HEK293T (cell line): Measurements from ENCODE around the gene CHAC1.

Experiments
- CTCF ChIA-PET: fragments of 350-600 bp; formaldehyde crosslinking; extraction: SDS; loops from one replicate; lab custom pipeline; 2021; ENCODE audit warnings: antibody characterized with exemption, inconsistent platforms; lab: Yijun Ruan, JAX
- POLR2A ChIA-PET: fragments of 350-600 bp; formaldehyde crosslinking; extraction: SDS; loops from one replicate; lab custom pipeline; 2020; ENCODE audit warnings: antibody characterized with exemption, inconsistent platforms; lab: Yijun Ruan, JAX
- DNase-seq: peaks from one replicate; pipeline ENCODE4 v3.0.0; 2012; ENCODE audit warnings: mixed read lengths; ENCODE audit errors: extremely low spot score
- ARNT ChIP-seq: fragments of 450-650 bp; IDR thresholded peaks from 2 replicates; pipeline ENCODE4 v1.6.1; 2017; ENCODE audit warnings: mild to moderate bottlenecking
- BHLHE40 ChIP-seq: fragments of 450-650 bp; IDR thresholded peaks from 2 replicates; pipeline ENCODE4 v1.6.1; 2016; ENCODE audit warnings: mild to moderate bottlenecking, moderate library complexity, borderline replicate concordance
- CTBP1 ChIP-seq: fragments of 450-650 bp; IDR thresholded peaks from 2 replicates; pipeline ENCODE4 v1.6.1; 2016; ENCODE audit warnings: borderline replicate concordance
- ELF4 ChIP-seq: fragments of 450-650 bp; IDR thresholded peaks from 2 replicates; pipeline ENCODE4 v1.6.1; 2017; ENCODE audit warnings: antibody characterized with exemption
- FOXA1 ChIP-seq: fragments of 450-650 bp; IDR thresholded peaks from 2 replicates; pipeline ENCODE4 v1.6.1; 2016; ENCODE audit warnings: mild to moderate bottlenecking
- FOXK2 ChIP-seq: fragments of 450-650 bp; IDR thresholded peaks from 2 replicates; pipeline ENCODE4 v1.6.1; 2016; ENCODE audit warnings: mild to moderate bottlenecking
- FOXM1 ChIP-seq: fragments of 450-650 bp; IDR thresholded peaks from 2 replicates; pipeline ENCODE4 v1.6.1; 2017; ENCODE audit warnings: mild to moderate bottlenecking, borderline replicate concordance
- HDGF ChIP-seq: fragments of 450-650 bp; IDR thresholded peaks from 2 replicates; pipeline ENCODE4 v1.6.1; 2017; ENCODE audit warnings: antibody characterized with exemption, borderline replicate concordance
- L3MBTL2 ChIP-seq: fragments of 450-650 bp; conservative IDR thresholded peaks from 2 replicates; pipeline ENCODE4 v1.6.1; 2016; ENCODE audit warnings: mild to moderate bottlenecking
- LEF1 ChIP-seq: fragments of 450-650 bp; IDR thresholded peaks from 2 replicates; pipeline ENCODE4 v1.6.1; 2017; ENCODE audit warnings: mild to moderate bottlenecking, borderline replicate concordance
- NFRKB ChIP-seq: fragments of 450-650 bp; IDR thresholded peaks from 2 replicates; pipeline ENCODE4 v1.6.1; 2016; ENCODE audit warnings: mild to moderate bottlenecking, moderate library complexity
- SP1 ChIP-seq: fragments of 450-650 bp; IDR thresholded peaks from 2 replicates; pipeline ENCODE4 v1.6.1; 2017
- SUZ12 ChIP-seq: fragments of 450-650 bp; IDR thresholded peaks from 2 replicates; pipeline ENCODE4 v1.6.1; 2016; ENCODE audit warnings: mild to moderate bottlenecking
- TARDBP ChIP-seq: fragments of 450-650 bp; IDR thresholded peaks from 2 replicates; pipeline ENCODE4 v1.6.1; 2016
- ZNF384 ChIP-seq: fragments of 450-650 bp; IDR thresholded peaks from 2 replicates; pipeline ENCODE4 v1.6.1; 2016
- TF ChIP-seq, protein P1 (sequence below): fragments of 450-650 bp; IDR thresholded peaks from 2 replicates; pipeline ENCODE4 v1.6.1; 2016

CHAC1 gene

DNA sequence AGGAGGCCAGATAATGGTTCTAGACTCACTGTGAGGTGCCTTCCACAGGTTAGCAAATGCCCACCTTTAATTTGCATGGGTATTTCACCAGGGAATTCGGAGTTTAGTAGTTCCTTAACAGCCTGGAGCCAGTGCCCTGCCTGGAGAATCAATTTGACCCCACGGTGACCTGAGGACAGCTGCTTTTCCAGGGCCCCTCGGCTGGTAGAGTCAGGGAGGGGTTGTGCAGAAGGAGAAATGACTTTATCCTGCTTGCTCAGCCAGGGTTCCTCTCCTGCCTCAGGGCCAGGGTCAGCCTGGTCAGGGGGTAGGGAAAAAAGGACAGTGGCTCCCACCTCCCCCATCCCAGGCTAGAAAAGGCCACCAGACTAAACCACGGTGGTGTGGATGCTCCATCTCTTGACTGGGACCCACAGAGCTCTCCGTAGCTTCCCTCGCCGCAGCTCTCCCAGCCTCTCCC is 12.2 kb upstream of the CHAC1 start:
- CTCF ChIA-PET, result interaction anchor here (0.6 to 2.2 kb wide), 13 partner anchors 10 to 253 kb away, joined by 3 to 22 read pairs (median 4); partner anchors contain the start of gene DLL4
- DNase-seq, result no peak
- POLR2A ChIA-PET, result interaction anchor here (0.8 to 5.1 kb wide), 8 partner anchors 10 to 392 kb away, joined by 3 to 146 read pairs (median 6); partner anchors contain the start of genes CHAC1, DLL4, NUSAP1 and OIP5
- no peak for TF ChIP-seq ELF4
- TF ChIP-seq FOXA1, result no peak
- no peak for TF ChIP-seq ZNF384
- no peak for TF ChIP-seq BHLHE40
- TF ChIP-seq HDGF, result no peak
- TF ChIP-seq ARNT, result no peak
- no peak for TF ChIP-seq FOXM1
- TF ChIP-seq, protein P1, sequence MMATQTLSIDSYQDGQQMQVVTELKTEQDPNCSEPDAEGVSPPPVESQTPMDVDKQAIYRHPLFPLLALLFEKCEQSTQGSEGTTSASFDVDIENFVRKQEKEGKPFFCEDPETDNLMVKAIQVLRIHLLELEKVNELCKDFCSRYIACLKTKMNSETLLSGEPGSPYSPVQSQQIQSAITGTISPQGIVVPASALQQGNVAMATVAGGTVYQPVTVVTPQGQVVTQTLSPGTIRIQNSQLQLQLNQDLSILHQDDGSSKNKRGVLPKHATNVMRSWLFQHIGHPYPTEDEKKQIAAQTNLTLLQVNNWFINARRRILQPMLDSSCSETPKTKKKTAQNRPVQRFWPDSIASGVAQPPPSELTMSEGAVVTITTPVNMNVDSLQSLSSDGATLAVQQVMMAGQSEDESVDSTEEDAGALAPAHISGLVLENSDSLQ, result no peak
- no peak for TF ChIP-seq L3MBTL2
- no peak for TF ChIP-seq SUZ12
- TF ChIP-seq LEF1, result no peak
- TF ChIP-seq CTBP1, result no peak
- no peak for TF ChIP-seq NFRKB

- TF ChIP-seq CTBP1, result no peak
- TF ChIP-seq SP1, result no peak
- no peak for TF ChIP-seq FOXA1
- CTCF ChIA-PET, result interaction anchor here (0.6 to 2.2 kb wide), 17 partner anchors 9 to 252 kb away, joined by 3 to 22 read pairs (median 3); partner anchors contain the start of genes CHAC1 and DLL4
- POLR2A ChIA-PET, result interaction anchor here (0.8 to 5.1 kb wide), 10 partner anchors 11 to 391 kb away, joined by 3 to 146 read pairs (median 5); partner anchors contain the start of genes CHAC1, DLL4, NUSAP1 and OIP5
- peak; percentile 81 for DNase-seq
Measured at GRCh38 chr15:40941528-40942336, 11.5 kb upstream of the CHAC1 start.

DNA sequence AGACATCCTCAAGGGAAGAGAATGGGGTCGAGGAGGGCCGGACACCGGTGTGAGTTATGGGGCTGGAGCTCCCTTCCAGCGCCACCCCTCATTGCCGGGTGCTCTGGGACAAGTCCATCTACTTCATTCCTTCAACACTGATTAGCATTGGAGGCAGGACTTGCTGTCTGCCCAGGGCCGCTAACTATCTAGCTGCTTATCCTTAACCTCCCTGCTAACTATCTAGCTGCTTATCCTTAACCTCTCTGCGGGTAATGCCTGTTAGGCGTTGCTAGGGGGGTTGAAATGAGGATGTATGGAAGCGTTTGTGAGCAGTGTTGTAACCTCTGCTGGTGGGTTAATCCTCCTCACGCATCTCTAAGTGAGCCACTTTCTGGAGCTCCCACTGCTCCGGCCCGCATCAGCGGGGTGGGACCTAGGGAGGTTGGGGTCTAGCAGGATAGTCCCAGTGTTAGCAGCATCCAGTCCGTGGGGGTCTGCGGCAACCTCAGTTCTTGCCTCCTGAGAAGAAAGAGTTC is 10.9 kb upstream of the CHAC1 start:
- DNase-seq, result no peak
- ChIA-PET POLR2A (interaction anchor here (0.8 to 5.1 kb wide), 7 partner anchors 11 to 390 kb away, joined by 3 to 146 read pairs (median 5); partner anchors contain the start of genes CHAC1, NUSAP1 and OIP5), CTCF (interaction anchor here (0.7 to 2.2 kb wide), 8 partner anchors 9 to 114 kb away, joined by 3 to 22 read pairs (median 4); partner anchors contain the start of genes CHAC1 and DLL4)
- TF ChIP-seq FOXK2, result no peak
- TF ChIP-seq TARDBP, result no peak
- TF ChIP-seq SP1, result no peak
- no peak for TF ChIP-seq CTBP1
- no peak for TF ChIP-seq LEF1
- no peak for TF ChIP-seq ARNT
- no peak for TF ChIP-seq BHLHE40
- TF ChIP-seq L3MBTL2, result no peak
- TF ChIP-seq FOXM1, result no peak
- no peak for TF ChIP-seq SUZ12
- no peak for TF ChIP-seq NFRKB

DNA sequence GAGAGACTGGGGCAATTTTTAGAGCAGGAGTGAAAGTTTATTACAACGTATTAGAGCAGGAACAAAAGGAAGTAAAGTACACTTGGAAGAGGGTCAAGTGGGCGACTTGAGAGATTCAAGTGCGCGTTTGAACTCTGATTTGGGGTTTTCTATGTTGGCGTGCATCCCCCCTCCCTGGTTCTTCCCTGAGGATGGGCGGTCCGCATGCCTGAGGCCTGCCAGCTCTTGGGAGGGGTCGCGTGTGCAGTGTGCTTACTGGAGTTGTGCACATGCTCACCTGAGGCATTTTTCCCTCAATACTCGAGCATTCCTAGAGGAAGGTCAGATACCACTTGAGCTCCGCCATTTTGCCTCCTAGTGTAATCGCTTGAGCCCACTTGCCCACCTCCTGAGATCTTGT is 10.4 kb upstream of the CHAC1 start:
- no peak for DNase-seq
- ChIA-PET CTCF (interaction anchor here (0.8 to 2.2 kb wide), 5 partner anchors 8 to 79 kb away, joined by 3 to 22 read pairs (median 8); partner anchors contain the start of gene DLL4), POLR2A (interaction anchor here (1.3 to 5.1 kb wide), 3 partner anchors 12 to 241 kb away, joined by 5 to 146 read pairs (median 24); partner anchors contain the start of gene CHAC1)
- no peak for TF ChIP-seq FOXK2
- TF ChIP-seq CTBP1, result no peak
- TF ChIP-seq FOXA1, result no peak
- no peak for TF ChIP-seq NFRKB
- no peak for TF ChIP-seq SP1
- TF ChIP-seq LEF1, result no peak
- no peak for TF ChIP-seq TARDBP
- TF ChIP-seq SUZ12, result no peak
- TF ChIP-seq, protein P1, result no peak
- no peak for TF ChIP-seq BHLHE40
- TF ChIP-seq L3MBTL2, result no peak
- no peak for TF ChIP-seq ARNT

GRCh38 chr15:40943764-40944365 is 9.4 kb upstream of the CHAC1 start:
- POLR2A ChIA-PET, result interaction anchor here (5.1 kb wide), 1 partner anchor 11 kb away, joined by 146 read pairs; the partner anchor contains the start of gene CHAC1
- no peak for DNase-seq
- TF ChIP-seq, protein P1, result no peak
- TF ChIP-seq FOXK2 (no peak), ELF4 (no peak), TARDBP (no peak), BHLHE40 (no peak), ARNT (no peak), HDGF (no peak), LEF1 (no peak), SP1 (no peak), CTBP1 (no peak), ZNF384 (no peak), NFRKB (no peak), FOXA1 (no peak), FOXM1 (no peak)
- CTCF ChIA-PET, result no interaction called here
